HG02840 (cell line): ENCODE data around the gene ZDHHC18.

Source experiments
- ATAC-seq: cut with Tn5 transposase; IDR thresholded peaks from one replicate; pipeline ENCODE4 v1.9.1; 2021; ENCODE audit warnings: mild to moderate bottlenecking, moderate library complexity, moderate number of reproducible peaks; ENCODE audit not compliant: unreplicated experiment, low FRiP score

The ZDHHC18 gene, protein sequence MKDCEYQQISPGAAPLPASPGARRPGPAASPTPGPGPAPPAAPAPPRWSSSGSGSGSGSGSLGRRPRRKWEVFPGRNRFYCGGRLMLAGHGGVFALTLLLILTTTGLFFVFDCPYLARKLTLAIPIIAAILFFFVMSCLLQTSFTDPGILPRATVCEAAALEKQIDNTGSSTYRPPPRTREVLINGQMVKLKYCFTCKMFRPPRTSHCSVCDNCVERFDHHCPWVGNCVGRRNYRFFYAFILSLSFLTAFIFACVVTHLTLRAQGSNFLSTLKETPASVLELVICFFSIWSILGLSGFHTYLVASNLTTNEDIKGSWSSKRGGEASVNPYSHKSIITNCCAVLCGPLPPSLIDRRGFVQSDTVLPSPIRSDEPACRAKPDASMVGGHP

DNA sequence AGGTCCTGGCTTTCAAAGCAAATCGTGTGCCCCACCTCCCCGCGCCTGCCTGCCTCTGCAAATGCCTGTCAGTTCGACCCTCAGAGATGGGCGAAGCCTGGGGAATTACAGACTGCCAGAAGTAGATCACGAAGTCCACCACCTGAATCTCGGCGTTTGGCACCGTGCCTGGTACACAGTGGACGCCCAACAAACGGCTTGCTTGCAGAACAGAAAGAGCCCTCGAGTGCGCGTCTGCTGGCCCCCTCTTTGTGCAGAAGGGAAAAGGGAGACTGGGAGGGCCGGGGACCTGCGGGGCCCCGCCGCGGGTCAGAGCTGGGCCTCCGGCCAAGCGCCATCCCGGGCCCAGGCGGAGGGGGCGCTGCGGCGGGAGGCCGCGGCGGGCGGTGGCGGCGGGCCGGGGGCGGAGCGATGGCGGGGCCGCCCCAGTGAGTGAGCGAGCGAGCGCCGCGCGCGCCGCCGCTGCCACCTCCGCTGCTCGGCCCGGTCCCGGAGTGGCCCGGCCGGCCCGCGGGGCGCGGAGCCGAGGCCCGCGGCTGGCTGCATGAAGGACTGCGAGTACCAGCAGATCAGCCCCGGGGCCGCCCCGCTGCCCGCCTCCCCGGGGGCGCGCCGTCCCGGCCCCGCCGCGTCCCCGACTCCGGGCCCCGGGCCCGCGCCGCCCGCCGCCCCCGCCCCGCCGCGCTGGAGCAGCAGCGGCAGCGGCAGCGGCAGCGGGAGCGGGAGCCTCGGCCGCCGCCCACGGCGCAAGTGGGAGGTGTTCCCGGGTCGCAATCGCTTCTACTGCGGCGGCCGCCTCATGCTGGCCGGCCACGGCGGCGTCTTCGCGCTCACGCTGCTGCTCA lies at the start of gene ZDHHC18:
Gene ZDHHC18 (plus strand): TSS at position 428 of the 845 bp plus-strand sequence. CDS start 117 bp downstream, at position 545.
- ATAC-seq: no peak

DNA sequence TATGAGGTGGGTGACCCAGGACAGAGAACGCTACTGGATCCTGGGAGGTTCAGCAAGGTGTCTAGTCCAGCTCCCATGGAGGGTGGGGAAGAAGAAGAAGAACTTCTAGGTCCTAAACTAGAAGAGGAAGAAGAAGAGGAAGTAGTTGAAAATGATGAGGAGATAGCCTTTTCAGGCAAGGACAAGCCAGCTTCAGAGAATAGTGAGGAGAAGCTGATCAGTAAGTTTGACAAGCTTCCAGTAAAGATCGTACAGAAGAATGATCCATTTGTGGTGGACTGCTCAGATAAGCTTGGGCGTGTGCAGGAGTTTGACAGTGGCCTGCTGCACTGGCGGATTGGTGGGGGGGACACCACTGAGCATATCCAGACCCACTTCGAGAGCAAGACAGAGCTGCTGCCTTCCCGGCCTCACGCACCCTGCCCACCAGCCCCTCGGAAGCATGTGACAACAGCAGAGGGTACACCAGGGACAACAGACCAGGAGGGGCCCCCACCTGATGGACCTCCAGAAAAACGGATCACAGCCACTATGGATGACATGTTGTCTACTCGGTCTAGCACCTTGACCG lies 47.3 kb upstream of the ZDHHC18 start:
- ATAC-seq: no peak

DNA sequence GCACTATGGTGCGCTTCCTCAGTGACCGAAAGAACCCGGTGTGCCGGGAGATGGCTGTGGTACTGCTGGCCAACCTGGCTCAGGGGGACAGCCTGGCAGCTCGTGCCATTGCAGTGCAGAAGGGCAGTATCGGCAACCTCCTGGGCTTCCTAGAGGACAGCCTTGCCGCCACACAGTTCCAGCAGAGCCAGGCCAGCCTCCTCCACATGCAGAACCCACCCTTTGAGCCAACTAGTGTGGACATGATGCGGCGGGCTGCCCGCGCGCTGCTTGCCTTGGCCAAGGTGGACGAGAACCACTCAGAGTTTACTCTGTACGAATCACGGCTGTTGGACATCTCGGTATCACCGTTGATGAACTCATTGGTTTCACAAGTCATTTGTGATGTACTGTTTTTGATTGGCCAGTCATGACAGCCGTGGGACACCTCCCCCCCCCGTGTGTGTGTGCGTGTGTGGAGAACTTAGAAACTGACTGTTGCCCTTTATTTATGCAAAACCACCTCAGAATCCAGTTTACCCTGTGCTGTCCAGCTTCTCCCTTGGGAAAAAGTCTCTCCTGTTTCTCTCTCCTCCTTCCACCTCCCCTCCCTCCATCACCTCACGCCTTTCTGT lies 46.0 kb upstream of the ZDHHC18 start:
- no peak for ATAC-seq

DNA sequence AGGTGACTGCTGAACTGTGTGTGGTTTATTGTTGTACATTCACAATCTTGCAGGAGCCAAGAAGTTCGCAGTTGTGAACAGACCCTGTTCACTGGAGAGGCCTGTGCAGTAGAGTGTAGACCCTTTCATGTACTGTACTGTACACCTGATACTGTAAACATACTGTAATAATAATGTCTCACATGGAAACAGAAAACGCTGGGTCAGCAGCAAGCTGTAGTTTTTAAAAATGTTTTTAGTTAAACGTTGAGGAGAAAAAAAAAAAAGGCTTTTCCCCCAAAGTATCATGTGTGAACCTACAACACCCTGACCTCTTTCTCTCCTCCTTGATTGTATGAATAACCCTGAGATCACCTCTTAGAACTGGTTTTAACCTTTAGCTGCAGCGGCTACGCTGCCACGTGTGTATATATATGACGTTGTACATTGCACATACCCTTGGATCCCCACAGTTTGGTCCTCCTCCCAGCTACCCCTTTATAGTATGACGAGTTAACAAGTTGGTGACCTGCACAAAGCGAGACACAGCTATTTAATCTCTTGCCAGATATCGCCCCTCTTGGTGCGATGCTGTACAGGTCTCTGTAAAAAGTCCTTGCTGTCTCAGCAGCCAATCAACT lies 45.2 kb upstream of the ZDHHC18 start:
- no peak for ATAC-seq

DNA sequence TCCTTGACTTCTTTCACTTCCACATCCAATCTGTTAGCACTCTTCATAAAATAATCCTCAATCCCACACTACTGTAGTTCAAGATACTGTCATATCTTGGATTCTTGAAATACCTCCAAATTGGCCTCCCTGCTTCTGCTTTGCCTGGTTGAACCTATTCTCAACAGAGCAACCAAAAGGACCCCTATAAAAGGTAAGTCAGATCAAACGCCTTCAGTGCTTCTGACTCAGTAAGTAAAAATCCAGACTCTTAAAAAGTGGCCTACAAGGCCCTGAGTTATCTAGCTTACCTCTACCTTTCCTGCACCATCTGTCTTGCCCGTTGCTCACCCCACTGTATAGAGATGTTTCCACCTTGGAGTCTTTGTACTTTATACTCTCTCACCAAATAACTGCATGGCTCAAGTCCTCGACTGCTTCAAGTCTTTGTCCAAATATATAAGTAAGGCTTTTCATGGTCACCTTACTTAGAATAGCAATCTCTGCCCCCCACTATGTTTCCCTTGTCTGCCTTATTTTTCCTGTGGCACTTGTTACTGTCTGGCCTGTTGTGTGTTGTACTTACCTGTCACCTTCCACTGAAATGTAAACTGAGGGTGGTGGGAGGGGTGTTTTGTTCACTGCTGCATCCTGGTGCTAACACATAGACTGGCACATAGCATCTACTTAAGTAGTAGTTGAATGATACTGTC lies 43.8 kb upstream of the ZDHHC18 start:
- no peak for ATAC-seq

DNA sequence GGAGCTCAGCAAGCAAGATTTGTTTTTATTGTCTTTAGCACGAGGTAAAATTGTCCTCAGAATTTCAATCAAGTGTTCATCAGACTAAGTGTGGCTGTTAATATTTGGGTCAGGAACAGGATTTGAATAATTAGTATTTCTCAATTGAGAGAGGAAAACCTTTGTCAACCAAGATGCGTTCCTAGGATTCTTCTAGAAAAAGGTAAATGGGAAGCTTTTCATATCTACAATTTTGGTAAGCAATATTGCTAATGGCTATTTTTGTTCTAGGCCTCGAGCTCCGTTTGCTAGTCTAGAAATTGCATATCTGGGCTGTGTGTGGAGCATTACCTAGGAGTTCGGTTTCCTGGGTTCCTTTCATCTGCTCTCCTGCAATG lies 42.9 kb upstream of the ZDHHC18 start:
- no peak for ATAC-seq

DNA sequence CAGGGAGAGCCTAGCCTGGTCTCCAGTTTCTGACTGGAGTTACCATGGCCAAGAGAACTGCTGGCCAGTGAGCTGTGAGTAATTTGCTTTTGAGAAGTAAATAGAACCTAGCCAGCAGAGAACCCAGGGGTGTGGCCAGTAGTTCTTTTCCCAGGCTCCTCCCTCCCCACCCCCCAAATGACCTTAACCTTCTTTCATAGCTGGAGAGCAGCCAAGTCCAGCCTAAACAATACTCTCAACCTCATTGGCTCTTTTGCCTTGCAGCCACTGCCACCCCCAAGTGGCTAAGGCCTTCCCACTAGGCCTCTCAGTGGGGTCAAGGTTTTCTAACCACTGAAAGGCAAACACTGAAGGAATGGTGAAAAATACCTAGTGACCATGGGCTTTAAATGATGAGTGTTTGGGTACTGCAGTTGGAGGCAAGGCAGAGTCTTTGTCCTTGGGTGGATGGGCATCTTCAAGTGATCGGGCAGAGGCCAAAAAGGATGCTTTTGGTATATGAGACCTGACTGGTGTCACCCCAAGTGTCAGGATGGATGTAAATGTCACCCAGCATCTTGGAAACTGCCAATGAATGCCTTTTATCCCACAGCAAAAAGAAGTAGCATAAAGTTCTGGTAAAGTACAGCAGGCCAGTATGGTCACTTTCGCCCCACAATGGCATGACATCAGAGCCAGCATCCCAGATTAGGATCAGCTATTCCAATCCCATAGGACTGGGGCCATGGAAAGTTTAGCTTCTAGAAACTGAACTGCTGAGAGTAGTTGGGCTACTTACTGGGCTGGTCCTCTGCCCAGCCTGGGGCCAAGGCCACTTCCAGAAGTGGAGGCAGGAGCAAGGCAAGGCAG lies 42.2 kb upstream of the ZDHHC18 start:
- ATAC-seq: no peak

DNA sequence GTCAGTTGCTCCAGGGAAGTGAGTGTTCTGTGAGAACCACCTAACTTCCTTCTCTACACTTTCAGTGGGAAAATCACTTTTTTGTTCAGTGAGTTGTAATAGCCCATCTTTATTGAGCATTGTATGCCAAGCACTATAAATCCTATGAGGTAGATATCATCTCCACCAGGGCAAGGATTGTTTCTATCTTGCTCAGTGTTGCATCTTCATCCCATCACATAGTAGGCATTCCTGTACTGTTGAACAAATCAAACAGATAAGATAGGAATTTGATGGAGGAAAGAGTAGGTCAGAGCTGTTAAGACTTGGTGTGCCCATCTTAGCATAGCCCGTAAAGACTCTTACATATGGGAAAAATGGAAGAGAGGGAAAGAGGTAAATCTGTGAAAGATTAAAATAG lies 41.6 kb upstream of the ZDHHC18 start:
- ATAC-seq: no peak

DNA sequence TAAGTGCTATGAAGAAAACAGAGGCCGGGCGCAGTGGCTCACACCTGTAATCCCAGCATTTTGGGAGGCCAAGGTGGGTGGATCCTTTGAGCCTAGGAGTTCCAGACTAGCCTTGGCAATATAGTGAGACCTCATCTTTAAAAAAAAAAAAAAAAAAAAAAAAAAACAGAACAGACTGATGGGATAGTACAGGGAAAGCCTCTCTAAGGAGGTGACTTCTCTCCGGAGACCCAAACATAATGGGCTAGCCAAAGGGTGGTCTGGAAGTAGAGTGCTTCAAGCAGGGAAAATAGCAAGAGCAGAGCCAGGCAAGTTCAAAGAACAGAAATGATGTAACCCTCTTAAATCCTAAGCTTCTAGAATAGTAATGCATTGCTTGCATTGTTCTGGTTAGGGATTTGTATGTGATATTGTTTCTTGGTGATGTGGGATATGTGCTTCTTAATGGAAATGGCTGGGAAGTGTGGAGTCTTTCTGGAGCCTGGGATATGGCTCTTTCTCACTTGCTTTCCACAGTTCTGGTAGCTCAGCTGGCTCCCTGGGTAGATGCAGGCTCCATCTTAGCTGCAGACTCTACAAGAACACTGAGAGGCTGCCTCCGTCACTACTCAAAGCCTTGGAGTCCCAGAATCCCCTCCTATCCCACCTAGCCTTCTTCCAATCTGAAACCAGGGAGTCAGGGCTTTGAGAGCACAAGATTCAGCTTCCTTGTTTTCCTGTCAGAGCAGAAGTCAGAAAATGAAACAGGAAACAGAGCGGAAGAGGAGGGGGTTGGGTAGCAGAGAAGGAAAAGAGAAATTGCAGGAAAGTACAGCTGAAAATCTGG lies 40.7 kb upstream of the ZDHHC18 start:
- ATAC-seq: no peak

DNA sequence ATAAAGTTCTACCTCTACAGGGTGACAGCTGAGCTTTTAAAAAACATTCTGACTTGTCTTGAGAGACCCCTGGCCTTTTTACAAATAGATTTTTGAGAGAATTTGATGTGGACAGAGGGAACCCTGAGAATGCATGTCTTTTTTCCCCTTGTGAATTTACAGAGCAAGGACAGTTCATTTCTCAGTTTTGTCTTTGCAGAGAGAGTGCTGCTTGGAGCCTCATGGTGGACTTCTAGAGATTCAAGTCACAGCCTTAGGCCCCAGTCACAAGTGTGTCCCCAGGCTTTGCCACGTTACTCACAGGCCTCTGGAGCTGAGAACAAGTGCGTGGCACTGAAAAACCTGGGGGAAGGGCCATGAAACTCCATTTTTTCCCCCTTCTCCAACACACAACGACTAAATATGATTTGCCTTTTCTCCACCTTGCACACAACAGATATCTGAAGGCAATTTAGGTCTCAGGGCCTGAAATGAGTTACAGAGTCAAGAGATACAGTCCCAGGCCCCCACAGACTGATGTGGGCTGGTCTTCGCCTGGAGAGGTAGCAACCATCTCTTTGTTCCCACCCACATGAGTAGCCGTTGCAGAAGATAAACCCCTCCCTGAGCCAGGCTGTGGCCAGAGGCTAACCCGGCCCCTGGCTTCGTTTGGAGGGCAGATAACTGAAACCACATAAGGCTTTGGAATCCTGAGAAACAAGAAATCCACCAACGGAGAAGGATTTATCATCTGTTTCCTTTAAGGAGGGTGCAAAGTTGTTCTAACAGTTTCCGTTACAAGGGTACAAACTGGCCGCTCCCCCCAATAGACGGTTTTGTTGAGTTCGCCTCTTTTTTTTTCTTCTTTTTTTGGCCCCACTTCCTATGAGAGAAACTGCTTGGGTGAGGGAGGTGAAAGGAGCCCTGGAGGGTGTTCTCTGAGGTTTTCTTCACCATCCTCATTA lies 39.8 kb upstream of the ZDHHC18 start:
- ATAC-seq: no peak

DNA sequence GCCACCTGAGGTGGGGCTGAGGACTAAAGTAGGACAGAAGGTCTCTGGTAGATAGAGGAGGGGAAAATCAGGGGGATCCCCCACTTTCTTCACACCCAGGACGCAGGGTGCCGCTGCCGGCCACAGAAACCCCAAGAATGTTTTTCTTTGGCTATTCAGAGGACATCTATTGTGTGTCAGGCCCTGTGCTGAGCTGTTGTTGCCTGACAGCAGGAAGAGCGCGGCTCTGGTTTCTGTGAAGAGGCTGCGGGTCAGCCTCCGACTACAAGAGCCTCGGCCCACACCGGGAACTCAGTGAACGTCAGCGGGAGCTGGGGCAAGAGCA lies 39.1 kb upstream of the ZDHHC18 start:
- ATAC-seq: peak; percentile 40

DNA sequence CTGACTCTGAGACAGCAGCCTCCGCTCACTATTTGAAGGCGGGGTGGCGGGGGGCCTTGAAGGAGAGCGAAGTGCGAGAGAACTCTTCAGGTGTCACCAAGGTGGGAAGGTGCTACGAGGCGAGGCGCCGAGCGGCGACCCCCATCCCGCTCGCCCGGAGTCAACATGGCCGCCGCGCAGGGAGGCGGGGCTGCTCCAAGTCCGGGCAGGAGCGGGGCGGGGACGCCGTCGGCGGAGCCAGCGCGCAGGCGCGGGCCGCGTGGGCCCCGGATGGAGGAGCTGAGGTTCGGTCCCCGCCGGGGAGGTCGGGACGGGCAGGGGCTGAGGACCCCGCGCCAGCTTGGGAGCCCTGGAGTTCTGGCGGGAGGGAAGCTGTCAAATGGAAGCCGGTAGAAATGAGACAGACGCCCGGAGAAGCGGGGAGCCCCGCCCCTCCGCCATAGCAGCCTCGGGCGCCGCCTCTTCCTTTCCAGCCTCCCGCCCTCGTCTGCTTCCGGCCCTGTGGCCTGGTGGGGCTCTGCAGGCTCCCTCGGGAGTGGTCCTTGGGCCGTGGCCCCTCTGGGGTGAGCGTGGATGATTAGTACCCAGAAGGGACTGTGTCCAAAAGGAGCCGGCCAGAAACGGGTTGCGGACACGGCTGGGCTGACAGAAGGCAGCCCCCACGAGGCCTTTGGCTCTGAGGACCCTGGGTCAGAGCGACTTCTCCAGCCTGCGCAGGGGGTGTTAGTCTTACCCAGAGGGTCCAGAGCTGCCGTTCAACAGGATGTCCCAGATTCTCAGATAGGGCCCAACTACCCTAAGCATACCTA lies 38.6 kb upstream of the ZDHHC18 start, which contains the start of gene PIGV:
Gene PIGV (plus strand): TSS at position 245 of the 809 bp plus-strand sequence. CDS start 2,866 bp downstream, outside the sequence.
- ATAC-seq: peak; percentile 75

DNA sequence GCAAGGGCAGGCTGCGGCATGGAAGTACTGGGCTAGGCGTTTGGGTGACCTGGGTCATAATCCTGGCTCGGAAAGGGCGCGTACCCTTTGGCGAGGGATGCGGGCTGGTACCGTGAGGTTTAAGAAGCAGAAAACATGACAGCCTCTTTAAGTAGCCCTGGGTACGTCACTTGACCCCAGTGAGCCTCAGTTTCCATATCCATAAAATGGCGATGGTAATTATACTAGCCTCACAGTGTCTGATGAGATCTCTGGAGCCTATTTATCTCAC lies 38.0 kb upstream of the ZDHHC18 start:
- no peak for ATAC-seq

DNA sequence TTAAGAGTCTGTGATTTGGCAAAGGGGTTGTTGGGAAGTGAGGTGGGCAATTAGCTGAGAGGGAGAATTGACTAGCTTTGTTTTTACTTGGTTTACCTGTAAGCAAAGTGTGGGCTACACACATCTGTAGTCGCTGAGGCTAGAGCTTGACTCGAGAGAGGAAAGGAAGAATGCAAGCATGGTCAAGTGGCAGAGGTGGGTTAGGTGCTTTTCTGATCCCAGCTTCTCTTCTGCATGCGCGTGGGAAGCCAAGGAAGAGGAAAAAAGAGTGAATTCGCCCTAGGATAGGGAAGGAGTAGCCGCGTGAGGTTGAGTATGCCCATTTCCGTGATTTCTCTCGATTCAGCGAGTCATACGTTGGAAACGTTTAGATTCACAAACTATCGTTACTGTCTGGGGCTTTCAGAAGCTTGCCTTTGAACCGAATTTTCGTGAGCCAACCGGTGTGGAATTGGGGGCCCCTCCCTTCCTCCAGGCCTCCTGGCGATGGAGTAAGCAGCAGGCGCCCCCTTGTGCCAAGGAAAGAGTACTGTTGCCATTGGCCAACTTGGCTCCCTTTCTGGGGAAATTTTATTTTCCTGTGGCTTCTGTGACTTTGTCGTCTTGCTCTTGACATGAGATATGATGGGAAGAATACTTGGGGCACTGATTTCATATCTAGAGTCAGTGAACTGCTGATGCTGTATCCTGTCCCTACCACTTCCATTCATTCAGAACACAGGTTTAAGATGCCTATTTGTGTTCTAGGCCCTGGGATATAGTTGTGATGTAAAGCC lies 37.5 kb upstream of the ZDHHC18 start:
- no peak for ATAC-seq

DNA sequence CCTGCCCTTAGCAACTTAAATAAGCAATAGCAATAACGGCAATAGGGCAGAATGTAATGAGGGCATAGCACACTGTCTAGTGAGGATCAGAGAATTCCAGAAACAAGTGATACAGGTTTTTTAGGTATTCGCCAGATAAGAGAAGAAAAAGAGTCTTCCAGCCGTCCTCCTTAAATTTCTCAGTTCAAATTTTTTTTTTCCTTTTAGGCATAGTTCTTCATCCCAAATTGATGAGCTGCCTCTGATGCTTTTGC lies 36.9 kb upstream of the ZDHHC18 start:
- no peak for ATAC-seq

DNA sequence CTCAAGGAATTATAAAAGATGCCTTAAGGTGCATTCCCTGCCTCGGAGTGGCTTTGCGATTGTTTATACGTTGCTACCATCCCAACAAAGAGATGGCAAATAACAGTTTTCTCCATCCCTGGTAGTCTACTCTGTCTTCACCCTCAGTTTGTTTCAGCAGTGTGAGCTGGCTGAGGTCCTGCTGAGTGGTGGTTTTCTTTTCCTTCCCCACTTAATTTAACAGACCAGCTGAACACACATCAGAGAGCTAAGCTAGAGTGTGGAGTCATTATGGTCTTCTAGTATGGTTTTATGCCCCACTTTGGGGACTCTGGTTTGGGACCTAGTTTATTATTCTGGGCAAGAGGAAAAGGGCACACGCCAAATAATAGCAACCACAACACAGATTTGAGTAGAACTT lies 36.6 kb upstream of the ZDHHC18 start:
- ATAC-seq: no peak
